HepG2 (cell line): ENCODE measurements around the gene SERPINA9. TPM values are rescaled to one million over a fixed set of nuclear protein-coding genes. Genes with fewer than 3 reads are reported as not detected.

Source experiments
- CHD4 ChIP-seq: fragments of 200-600 bp; sonication (generic); IDR thresholded peaks from 2 replicates; pipeline ENCODE4 v1.7.0; 2017; ENCODE audit warnings: mild to moderate bottlenecking, low read length, borderline replicate concordance
- ELF4 ChIP-seq: sonication (generic); formaldehyde crosslinking; IDR thresholded peaks from 2 replicates; pipeline ENCODE4 v1.5.0; 2020; ENCODE audit warnings: missing genetic modification reagents, mild to moderate bottlenecking, moderate library complexity, borderline replicate concordance
- HMGA1 ChIP-seq: sonication (generic); formaldehyde crosslinking; conservative IDR thresholded peaks from 2 replicates; pipeline ENCODE4 v1.4.0; 2020; ENCODE audit warnings: missing genetic modification reagents
- IRF1 ChIP-seq: sonication (generic); formaldehyde crosslinking; IDR thresholded peaks from 2 replicates; pipeline ENCODE4 v1.4.0; 2020; ENCODE audit warnings: low read depth, mild to moderate bottlenecking, missing genetic modification reagents
- MED1 ChIP-seq: sonication (generic); formaldehyde crosslinking; IDR thresholded peaks from 2 replicates; pipeline ENCODE4 v1.4.0; 2020; ENCODE audit warnings: missing genetic modification reagents
- SOX6 ChIP-seq, 2 experiments: fragments of 450-650 bp in 1 of 2; sonication (generic) in 1 of 2; formaldehyde crosslinking in 1 of 2; IDR thresholded peaks; 2 replicates each; pipeline versions ENCODE4 v1.4.0 to v1.6.1; 2017 to 2020; ENCODE audit warnings: antibody characterized with exemption in 1 of 2, mild to moderate bottlenecking in 1 of 2, missing genetic modification reagents in 1 of 2
- SRSF1 ChIP-seq: fragments of 200-400 bp; formaldehyde crosslinking; optimal IDR thresholded peaks from 2 replicates; pipeline ENCODE3; 2017; ENCODE audit warnings: mild to moderate bottlenecking, low read depth, low read length, moderate library complexity
- ZBTB37 ChIP-seq: sonication (generic); formaldehyde crosslinking; IDR thresholded peaks from 2 replicates; pipeline ENCODE4 v1.4.0; 2020; ENCODE audit warnings: mild to moderate bottlenecking, missing genetic modification reagents
- ZKSCAN1 ChIP-seq: fragments of 150-350 bp; IDR thresholded peaks from 2 replicates; pipeline ENCODE4 v1.6.1; 2014; ENCODE audit warnings: low read length
- ZNF3 ChIP-seq: IDR thresholded peaks from 2 replicates; pipeline ENCODE4 v1.7.0; 2017; ENCODE audit warnings: inconsistent platforms
- ZNF350 ChIP-seq: sonication (generic); formaldehyde crosslinking; IDR thresholded peaks from 2 replicates; pipeline ENCODE4 v1.4.0; 2020; ENCODE audit warnings: mild to moderate bottlenecking, low read depth, missing genetic modification reagents, borderline replicate concordance
- ZNF792 ChIP-seq: IDR thresholded peaks from 2 replicates; pipeline ENCODE4 v1.6.1; 2016
- ZXDC ChIP-seq: sonication (generic); formaldehyde crosslinking; IDR thresholded peaks from 2 replicates; pipeline ENCODE4 v1.5.0; 2020; ENCODE audit warnings: mild to moderate bottlenecking, missing genetic modification reagents
- polyA plus RNA-seq, 8 experiments: library from polyadenylated mRNA; depleted of rRNA in 3 of 8; stranded (reverse) in 7 of 8; unstranded in 1 of 8; fragments of >200 nt; fragmentation: Illumina TruSeq in 4 of 8; extraction: Trizol in 4 of 8; gene quantifications; 2 replicates each; pipeline versions ENCODE4 v1.2.1 to v1.2.3, GENCODE V29; 2011 to 2016; ENCODE audit warnings: low read depth in 4 of 8, missing spikeins in 1 of 8, mixed read lengths in 1 of 8; ENCODE audit not compliant: insufficient read depth in 1 of 8
- total RNA-seq, 5 experiments: library from RNA; depleted of rRNA; stranded (reverse); fragments of >200 nt; fragmentation: Illumina TruSeq; extraction: Trizol; gene quantifications; 2 replicates each; pipeline ENCODE4 v1.2.3, GENCODE V29; 2016; ENCODE audit warnings: low read depth in 1 of 5
- TF ChIP-seq, protein P1 (sequence below): sonication (generic); formaldehyde crosslinking; IDR thresholded peaks from 2 replicates; pipeline ENCODE4 v1.8.0; 2022; ENCODE audit warnings: mild to moderate bottlenecking, missing genetic modification reagents, borderline replicate concordance
- TF ChIP-seq, protein P2 (sequence below): sonication (generic); formaldehyde crosslinking; IDR thresholded peaks from 2 replicates; pipeline ENCODE4 v1.4.0; 2020; ENCODE audit warnings: missing genetic modification reagents
- TF ChIP-seq, protein P3 (sequence below), 2 experiments: sonication (generic) in 1 of 2; formaldehyde crosslinking in 1 of 2; IDR thresholded peaks; 2 replicates each; pipeline versions ENCODE4 v1.4.0 to v1.6.1; 2016 to 2020; ENCODE audit warnings: borderline replicate concordance in 1 of 2, low read depth in 1 of 2, mild to moderate bottlenecking in 1 of 2, missing genetic modification reagents in 1 of 2

SERPINA9 gene
- total and polyA plus RNA-seq, 2 of the 13 experiments (the other 11 are each of a cell fraction or from before 2014, with no cell fraction given), result 0.21 TPM; not detected in 1

- TF ChIP-seq, protein P1, sequence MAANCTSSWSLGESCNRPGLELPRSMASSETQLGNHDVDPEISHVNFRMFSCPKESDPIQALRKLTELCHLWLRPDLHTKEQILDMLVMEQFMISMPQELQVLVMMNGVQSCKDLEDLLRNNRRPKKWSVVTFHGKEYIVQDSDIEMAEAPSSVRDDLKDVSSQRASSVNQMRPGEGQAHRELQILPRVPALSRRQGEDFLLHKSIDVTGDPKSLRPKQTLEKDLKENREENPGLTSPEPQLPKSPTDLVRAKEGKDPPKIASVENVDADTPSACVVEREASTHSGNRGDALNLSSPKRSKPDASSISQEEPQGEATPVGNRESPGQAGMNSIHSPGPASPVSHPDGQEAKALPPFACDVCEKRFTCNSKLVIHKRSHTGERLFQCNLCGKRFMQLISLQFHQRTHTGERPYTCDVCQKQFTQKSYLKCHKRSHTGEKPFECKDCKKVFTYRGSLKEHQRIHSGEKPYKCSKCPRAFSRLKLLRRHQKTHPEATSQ (CRISPR knock-in tag), result no peak
- no peak for TF ChIP-seq ZNF3 (CRISPR knock-in tag)
- TF ChIP-seq SRSF1, result no peak
- TF ChIP-seq, protein P2, sequence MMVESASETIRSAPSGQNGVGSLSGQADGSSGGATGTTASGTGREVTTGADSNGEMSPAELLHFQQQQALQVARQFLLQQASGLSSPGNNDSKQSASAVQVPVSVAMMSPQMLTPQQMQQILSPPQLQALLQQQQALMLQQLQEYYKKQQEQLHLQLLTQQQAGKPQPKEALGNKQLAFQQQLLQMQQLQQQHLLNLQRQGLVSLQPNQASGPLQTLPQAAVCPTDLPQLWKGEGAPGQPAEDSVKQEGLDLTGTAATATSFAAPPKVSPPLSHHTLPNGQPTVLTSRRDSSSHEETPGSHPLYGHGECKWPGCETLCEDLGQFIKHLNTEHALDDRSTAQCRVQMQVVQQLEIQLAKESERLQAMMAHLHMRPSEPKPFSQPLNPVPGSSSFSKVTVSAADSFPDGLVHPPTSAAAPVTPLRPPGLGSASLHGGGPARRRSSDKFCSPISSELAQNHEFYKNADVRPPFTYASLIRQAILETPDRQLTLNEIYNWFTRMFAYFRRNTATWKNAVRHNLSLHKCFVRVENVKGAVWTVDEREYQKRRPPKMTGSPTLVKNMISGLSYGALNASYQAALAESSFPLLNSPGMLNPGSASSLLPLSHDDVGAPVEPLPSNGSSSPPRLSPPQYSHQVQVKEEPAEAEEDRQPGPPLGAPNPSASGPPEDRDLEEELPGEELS (CRISPR knock-in tag), result peak; percentile 92
- no peak for TF ChIP-seq ELF4
- TF ChIP-seq, protein P3, sequence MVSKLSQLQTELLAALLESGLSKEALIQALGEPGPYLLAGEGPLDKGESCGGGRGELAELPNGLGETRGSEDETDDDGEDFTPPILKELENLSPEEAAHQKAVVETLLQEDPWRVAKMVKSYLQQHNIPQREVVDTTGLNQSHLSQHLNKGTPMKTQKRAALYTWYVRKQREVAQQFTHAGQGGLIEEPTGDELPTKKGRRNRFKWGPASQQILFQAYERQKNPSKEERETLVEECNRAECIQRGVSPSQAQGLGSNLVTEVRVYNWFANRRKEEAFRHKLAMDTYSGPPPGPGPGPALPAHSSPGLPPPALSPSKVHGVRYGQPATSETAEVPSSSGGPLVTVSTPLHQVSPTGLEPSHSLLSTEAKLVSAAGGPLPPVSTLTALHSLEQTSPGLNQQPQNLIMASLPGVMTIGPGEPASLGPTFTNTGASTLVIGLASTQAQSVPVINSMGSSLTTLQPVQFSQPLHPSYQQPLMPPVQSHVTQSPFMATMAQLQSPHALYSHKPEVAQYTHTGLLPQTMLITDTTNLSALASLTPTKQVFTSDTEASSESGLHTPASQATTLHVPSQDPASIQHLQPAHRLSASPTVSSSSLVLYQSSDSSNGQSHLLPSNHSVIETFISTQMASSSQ (IDR thresholded peaks at IDR 0.05; ENCODE audit: low read depth), result 0 out of 2 replicates have a peak, but pooled peaks have one; percentile 40
- TF ChIP-seq, protein P3 (CRISPR knock-in tag; IDR thresholded peaks at IDR 0.05; ENCODE audit: borderline replicate concordance), result no peak
- TF ChIP-seq CHD4, result peak; percentile 26; the same call in 1 of the 2 replicates
- no peak for TF ChIP-seq ZNF350 (CRISPR knock-in tag)
- no peak for TF ChIP-seq IRF1 (CRISPR knock-in tag)
- TF ChIP-seq ZNF792 (CRISPR knock-in tag), result no peak
- no peak for TF ChIP-seq SOX6 (IDR thresholded peaks at IDR 0.05)
- TF ChIP-seq SOX6 (CRISPR knock-in tag; IDR thresholded peaks at IDR 0.05), result peak; percentile 89
- peak; percentile 95 for TF ChIP-seq MED1
- no peak for TF ChIP-seq ZBTB37
- no peak for TF ChIP-seq ZXDC (CRISPR knock-in tag)
- no peak for TF ChIP-seq ZKSCAN1
- no peak for TF ChIP-seq HMGA1 (CRISPR knock-in tag)
Observed at GRCh38 chr14:94455928-94456327, 20.1 kb downstream of the SERPINA9 start (continued).
